Stimulated activated CD8-positive, alpha-beta memory T cell treated with anti-CD3 and anti-CD28 coated beads, Interleukin-7, amount 100 ng/mL, for 1 hour (primary cell): ENCODE results near the gene FCMR.

Experiments used
- DNase-seq, 2 donors: peaks; one replicate each; pipeline ENCODE4 v3.0.0-alpha.2; 2020; ENCODE audit warnings: low read depth in 2 of 2

Gene FCMR

DNA sequence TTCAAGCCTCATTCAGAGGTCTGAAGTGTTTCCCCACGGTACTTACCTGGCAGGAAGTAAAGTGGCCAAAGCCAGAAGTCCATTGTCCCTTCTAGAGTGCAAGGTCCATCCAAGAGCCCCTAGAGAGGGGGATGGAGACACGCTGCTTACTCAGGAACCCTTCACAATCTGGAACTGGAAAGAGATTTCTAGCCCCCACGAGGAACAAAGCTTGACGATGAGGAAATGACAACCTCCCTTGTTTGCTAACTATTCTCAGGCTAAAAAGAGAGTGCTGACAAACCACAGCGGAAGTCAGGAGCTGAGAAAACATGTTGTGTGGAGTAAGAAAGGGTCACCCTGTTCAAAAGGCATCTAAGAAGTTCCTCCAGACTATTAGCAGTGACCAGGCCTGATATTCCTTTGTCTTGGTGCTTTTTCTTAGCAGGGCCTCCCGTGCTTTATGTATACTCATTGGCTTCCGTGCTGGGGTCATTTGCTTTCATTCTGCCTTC, at the start of gene FCMR:
TSS of gene FCMR (minus strand) at position 170 of the 494 bp plus-strand sequence. CDS start at position 83, 87 bp downstream.
- DNase-seq, result no peak

DNA sequence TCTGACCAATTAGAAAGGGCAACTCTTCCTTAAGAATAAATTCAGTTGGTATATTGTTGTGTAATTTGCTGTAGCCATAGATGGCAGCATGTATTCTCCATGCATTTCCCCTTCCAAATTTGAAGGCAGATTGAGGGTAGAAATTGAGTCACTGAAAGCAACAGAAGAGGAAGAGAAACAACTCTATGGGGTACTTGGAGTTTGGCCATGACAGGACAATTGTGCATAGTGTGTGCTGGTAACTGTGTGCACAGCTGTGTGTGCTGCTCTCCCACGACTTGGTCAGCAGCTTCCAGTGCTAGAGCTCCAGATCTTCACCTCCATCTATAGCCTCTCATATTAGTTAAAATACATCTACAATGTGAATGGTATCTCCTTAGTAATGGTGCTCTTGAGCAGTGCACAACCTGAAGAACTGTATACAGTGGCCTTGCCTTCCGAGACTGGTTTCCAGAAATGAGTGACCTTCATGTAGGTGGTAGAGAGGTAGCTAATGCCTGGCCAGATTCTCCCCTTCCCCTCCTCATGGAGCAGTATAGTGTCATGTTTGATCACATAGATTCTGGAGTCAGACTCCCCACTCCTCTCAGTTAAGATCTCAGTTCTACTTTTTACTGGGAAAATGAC, 49.4 kb upstream of the FCMR start:
- no peak for DNase-seq

GRCh38 chr1:206970446-206970845, 48.7 kb upstream of the FCMR start, which contains the start of gene FCAMR:
FCAMR (minus strand) TSS chr1:206970460; CDS start chr1:206970125, 335 bp downstream.
- DNase-seq, result no peak

DNA sequence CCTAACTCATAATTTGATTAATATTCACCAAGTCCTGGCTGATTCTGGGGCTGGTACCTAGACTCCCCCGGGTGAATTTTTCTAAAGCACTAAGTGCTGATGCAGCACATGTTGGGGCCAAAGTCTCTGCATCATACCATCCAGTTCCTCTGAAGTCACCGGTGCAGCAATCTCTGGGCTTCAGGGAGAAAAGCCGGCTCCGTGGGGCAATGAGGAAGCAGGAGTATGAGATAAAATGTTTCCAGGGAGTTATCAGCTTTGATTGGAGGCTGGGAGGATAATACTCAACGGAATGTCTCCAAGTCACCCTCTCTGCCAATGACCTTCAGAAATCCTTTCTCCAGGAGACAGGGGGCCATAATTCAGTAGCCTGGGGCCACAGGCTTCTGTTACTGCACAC, 47.3 kb upstream of the FCMR start:
- no peak for DNase-seq

DNA sequence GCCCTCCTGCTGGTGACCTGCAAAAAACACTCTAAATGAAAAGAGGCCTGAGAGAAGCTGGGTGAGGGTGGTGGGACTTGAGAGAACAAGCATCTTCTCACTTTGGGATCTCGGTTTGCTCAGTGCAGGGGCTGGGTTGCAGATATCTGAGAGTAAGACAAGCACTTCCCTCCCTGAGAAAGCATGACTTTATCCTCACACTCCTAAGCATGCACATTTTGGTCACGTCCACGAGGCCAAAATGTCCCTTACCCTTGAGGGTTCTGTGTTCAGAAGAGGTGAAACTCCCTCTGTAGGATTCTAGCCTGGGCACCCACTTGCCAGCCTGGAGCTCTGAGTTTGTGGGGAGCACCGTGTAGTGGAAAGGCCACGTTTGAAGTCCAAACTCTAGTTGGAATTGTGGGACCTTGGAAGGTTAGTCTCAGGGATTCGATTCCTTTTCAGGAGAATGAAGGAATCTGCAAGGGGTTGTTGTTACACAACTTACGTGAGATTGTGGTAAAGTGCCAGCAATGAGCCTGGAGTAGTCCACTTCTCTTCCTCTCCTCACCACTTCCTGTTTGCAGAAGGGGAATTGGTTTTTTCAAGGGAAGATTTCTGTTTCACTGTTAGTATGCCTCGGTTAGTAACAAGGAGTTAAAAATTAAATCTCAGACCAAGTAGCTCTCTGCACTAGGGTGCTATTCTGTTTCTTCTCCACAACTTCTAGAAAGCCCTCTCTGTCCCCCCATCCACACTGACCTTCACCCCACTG, 45.5 kb upstream of the FCMR start:
- DNase-seq, result no peak

- DNase-seq, result no peak
These were observed 44.0 kb upstream of the FCMR start for GRCh38 chr1:206965781-206966180.

DNA sequence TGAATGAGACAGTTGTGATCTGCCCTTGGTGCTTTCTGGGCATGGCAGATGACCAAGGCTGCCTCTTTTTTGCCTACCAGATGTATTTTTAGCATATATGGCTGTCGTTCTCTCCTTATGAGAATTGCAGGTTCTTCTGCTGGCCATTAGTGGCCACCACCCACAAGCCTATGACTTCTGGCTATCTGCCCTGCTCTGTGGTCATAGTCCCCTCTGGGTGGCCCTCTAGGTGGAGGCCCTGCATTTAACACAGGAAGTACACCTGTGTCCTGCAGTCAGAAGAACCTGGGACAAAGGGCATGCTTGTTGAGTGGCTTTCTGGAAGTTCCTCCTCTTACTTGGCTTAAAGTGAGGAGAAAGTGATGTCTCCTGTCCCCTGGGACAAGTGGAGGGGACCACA, 42.0 kb upstream of the FCMR start:
- no peak for DNase-seq

GRCh38 chr1:206963119-206963712, 41.5 kb upstream of the FCMR start:
- no peak for DNase-seq

DNA sequence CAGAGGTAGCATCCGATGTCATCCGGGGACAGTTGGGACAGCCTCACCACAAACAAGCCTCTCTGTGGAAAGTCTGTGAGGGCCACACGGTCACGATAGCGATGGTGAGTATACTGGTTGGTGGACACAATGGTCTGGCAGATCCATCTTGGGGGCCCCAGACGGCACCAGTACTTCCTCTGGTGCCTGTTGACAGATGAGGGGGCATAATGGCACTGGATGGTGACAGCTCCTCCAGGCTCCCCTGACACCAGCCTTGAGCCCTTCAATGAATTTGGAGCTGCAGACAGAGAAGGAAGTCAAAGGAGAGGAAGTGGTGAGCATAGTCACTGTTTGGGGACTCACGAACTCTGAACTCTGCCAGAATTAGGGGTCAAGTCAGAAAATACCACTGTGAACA, 40.5 kb upstream of the FCMR start:
- DNase-seq, result no peak

- no peak for DNase-seq
These were observed 39.9 kb upstream of the FCMR start for GRCh38 chr1:206961668-206962067.

DNA sequence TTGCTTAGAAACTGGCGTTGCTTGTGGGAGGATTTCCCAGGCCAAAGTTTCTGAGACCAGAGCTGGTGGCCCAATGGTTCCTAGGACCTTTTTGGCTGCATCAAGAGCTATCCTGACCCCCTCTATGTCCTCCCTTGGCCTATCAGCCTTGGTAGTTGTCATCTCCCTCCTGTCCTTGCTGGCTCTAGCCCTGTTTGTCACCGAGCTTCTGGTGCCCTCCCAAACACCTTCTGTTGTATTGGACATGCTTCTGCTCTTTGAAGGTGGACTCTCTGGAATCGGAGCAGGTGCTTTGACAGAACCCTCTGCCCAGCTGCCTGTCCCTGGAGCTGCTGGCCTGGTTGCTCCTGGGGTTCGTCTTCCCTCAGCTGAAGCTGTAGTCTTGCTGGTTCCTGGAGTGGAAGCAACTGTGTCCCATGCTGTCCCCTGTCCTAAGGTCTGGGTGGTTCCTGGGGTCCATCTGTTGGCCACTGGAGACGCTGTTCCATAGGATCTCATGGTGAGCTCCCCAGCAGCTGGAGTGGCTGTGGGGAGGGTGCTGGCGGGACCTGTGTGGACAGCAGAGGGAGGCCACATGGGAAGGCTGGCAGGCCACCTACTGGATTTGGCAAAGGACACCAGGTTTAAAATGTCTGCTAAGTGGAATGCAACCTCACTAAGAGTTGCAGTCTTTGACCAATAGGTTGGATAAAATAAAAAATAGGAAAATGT, 39.1 kb upstream of the FCMR start:
- DNase-seq, result no peak

DNA sequence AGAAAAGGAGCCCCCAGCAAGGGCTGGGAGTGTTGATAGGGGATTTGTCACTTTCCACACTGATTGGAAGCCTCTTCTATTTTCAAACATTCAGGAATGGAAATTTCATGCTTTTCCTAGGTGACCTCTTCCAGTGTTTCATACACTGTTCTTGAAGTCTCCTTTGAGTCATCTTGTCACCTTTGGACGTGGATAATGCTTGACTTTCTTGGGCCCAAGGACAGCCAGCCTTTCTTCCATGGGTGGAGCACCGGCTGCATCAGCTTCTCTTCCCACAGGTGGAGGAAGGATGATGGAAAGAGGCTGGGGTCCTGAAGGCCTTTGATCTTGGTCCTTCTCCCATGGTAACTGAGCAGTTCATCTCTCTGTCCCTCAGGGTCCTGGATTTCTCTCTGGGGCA, 36.4 kb upstream of the FCMR start:
- no peak for DNase-seq

- DNase-seq, result no peak
These were observed 35.9 kb upstream of the FCMR start for GRCh38 chr1:206957639-206958038.

- no peak for DNase-seq
These were observed 34.0 kb upstream of the FCMR start for GRCh38 chr1:206955476-206956451.

GRCh38 chr1:206954459-206955342, 33.0 kb upstream of the FCMR start:
- DNase-seq, result no peak

GRCh38 chr1:206953626-206954025, 31.9 kb upstream of the FCMR start:
- no peak for DNase-seq

- DNase-seq, result no peak
These were observed 31.4 kb upstream of the FCMR start for GRCh38 chr1:206953126-206953525.

- DNase-seq, result no peak
These were observed 30.4 kb upstream of the FCMR start for GRCh38 chr1:206952171-206952570.

DNA sequence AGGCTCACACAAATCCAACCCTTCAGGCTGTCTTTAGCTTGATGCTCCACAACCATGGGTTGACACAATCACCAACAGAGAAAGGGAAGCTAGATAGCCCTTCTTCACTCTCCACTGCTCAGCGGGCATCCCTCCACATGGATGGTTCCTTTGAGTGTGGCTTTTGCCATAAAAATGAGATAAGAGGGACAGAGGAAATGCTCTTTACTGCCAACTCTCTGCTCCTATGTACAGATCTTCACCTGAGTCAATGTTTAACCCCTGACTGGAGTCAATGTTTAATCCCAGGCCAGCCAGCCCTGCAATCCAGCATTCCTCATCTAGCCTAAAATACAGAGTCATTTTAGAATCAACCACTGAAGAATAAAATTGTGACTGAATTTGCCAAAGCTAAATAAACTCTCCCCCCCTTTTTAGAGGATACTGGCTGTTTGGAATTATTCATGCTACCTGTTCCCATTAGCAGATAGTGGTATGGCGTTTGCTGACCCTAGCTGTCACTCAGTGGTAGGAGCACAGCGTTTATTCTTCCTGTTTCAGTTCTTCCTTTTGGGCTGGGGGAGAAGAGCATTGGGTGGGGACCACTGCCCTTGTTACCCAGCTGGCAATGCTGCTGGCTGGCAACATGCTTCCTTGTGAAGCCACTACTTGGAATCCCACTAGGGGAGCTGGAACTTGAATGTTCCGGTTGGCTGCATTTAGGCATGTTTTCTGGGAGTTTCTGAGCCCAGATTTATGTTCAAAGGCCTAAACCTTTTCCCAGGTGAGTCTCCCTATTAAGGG, 29.8 kb upstream of the FCMR start:
- no peak for DNase-seq
